ENCODE results near the gene COLEC11. TPM values are rescaled to one million over a fixed set of nuclear protein-coding genes. Genes with fewer than 3 reads are reported as not detected.

COLEC11 gene
- 22.6 TPM in 2 replicates for total RNA-seq
- polyA plus RNA-seq, result 20.9 and 21.5 TPM in 2 replicates

DNA sequence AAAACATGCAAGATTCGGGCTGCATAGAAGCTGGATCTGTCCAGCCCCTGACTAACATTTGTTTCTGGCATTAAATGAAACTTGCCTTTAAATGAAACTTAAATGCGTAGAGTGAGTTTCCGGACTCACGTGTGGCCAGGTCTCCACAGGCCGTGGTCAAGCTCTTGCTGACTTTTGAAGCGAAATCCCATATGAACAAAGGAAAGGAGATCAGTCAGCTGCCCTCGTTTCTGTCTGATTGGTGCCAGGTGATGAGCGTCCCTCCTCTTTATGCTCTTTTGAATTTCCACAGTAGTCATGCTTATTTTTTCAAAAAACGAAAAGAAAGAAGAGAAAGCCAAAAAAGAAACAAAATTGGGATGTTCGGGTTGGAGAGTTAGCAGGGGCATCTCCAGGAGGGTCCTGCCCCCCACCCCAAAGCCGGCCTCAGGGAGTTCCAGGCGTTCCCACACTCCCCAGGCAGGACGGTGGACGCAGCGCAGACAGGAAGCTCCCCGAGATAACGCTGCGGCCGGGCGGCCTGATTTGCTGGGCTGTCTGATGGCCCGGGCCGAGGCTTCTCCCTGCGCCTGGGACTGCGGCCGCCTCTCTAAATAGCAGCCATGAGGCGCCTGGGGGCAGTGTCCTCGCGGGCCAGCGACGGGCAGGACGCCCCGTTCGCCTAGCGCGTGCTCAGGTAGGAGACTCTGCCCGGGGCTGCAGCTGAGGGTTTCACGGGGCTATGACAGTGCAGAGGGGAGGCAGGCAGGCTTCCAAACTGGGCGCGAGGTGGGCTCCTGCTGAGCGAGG, at the start of gene COLEC11:
Gene COLEC11 (plus strand): TSS at position 620 of the 789 bp plus-strand sequence. CDS start 9,229 bp downstream, outside the sequence.
- WGBS (ENCODE audit: low lambda C conversion rate, missing lambda C conversion rate), result 47% methylated on average over 40 of the region's 40 CpGs
- Histone ChIP-seq H4K20me1 (ENCODE audit: insufficient read depth, poor library complexity, severe bottlenecking) (no peaks in the 10 kb centered on the region), H3K79me2 (no peaks in the 10 kb centered on the region), H3K4me1 (ENCODE audit: insufficient read depth) (peaks cover 6% of the 10 kb centered on the region), H3K27ac (peak within 1 kb of the TSS; percentile 10), H3K9me3 (ENCODE audit: low read depth) (no peaks in the 10 kb centered on the region), H3K9me2 (replicated peaks; ENCODE audit: insufficient read depth) (no peaks in the 10 kb centered on the region), H2AFZ (peak within 1 kb of the TSS; percentile 49), H3K4me2 (peak within 1 kb of the TSS; percentile 71), H3K36me3 (replicated peaks; ENCODE audit: insufficient read depth, low read depth) (no peaks in the 10 kb centered on the region), H3K4me3 (no peak within 1 kb of the TSS), H3K27me3 (no peaks in the 10 kb centered on the region)
- DNase-seq (ENCODE audit: low spot score), result peak; percentile 62
- no peak for TF ChIP-seq EZH2phosphoT487 (IDR thresholded peaks at IDR 0.05; ENCODE audit: low read depth, severe bottlenecking, unreplicated experiment)
- TF ChIP-seq, protein P1, sequence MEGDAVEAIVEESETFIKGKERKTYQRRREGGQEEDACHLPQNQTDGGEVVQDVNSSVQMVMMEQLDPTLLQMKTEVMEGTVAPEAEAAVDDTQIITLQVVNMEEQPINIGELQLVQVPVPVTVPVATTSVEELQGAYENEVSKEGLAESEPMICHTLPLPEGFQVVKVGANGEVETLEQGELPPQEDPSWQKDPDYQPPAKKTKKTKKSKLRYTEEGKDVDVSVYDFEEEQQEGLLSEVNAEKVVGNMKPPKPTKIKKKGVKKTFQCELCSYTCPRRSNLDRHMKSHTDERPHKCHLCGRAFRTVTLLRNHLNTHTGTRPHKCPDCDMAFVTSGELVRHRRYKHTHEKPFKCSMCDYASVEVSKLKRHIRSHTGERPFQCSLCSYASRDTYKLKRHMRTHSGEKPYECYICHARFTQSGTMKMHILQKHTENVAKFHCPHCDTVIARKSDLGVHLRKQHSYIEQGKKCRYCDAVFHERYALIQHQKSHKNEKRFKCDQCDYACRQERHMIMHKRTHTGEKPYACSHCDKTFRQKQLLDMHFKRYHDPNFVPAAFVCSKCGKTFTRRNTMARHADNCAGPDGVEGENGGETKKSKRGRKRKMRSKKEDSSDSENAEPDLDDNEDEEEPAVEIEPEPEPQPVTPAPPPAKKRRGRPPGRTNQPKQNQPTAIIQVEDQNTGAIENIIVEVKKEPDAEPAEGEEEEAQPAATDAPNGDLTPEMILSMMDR (IDR thresholded peaks at IDR 0.05; ENCODE audit: poor library complexity), result peak; percentile 32

DNA sequence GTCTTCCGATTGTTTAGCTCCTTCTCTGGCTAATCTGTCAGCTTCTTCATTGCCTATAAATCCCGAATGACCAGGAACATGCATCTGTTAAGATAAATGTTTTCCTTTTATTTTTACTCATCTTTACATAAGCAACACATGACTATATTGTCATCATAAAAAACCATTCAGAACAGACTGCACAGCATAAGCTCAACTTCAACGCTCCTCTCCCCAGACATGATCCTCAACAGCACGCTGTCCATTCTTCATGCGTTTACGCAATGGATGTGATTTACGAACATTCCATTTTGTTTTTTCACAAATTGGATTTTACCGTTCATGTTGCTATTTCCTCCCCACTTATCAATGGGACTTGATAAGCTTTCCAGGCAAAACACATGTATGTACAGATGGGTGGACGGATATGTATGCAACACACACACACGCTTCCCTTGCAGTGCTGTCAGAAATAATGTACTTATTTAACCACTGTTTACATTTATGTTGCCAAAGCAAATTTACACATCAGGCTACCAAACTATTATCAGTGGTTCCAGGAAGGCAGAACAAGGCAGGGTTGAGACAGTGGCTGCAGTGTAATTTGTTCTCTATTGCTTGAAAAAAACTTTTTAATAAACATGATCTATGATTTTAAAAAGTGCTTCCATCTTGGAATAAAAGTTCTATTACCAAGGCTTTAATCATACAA, 49.0 kb upstream of the COLEC11 start:
- H2AFZ ChIP-seq, result no peak overlapping the region
- no peaks in the 10 kb centered on the region for H3K36me3 ChIP-seq (replicated peaks; ENCODE audit: insufficient read depth, low read depth)
- H3K4me1 ChIP-seq (ENCODE audit: insufficient read depth), result no peaks in the 10 kb centered on the region
- no peaks in the 10 kb centered on the region for H3K9me2 ChIP-seq (replicated peaks; ENCODE audit: insufficient read depth)
- no peak overlapping the region for H3K27ac ChIP-seq
- no peaks in the 10 kb centered on the region for H4K20me1 ChIP-seq (ENCODE audit: insufficient read depth, poor library complexity, severe bottlenecking)
- H3K4me2 ChIP-seq, result no peak overlapping the region
- peaks cover 9% of the 10 kb centered on the region for H3K79me2 ChIP-seq
- no peaks in the 10 kb centered on the region for H3K27me3 ChIP-seq
- WGBS (ENCODE audit: low lambda C conversion rate, missing lambda C conversion rate), result 90% methylated on average over 10 of the region's 10 CpGs
- H3K9me3 ChIP-seq (ENCODE audit: low read depth), result no peaks in the 10 kb centered on the region
- H3K4me3 ChIP-seq, result no peak overlapping the region
- DNase-seq (ENCODE audit: low spot score), result no peak
- no peak for TF ChIP-seq EZH2 (IDR thresholded peaks at IDR 0.05; ENCODE audit: borderline replicate concordance)
- no peak for TF ChIP-seq EZH2phosphoT487 (IDR thresholded peaks at IDR 0.05; ENCODE audit: low read depth, severe bottlenecking, unreplicated experiment)
- TF ChIP-seq, protein P1 (IDR thresholded peaks at IDR 0.05; ENCODE audit: poor library complexity), result no peak

DNA sequence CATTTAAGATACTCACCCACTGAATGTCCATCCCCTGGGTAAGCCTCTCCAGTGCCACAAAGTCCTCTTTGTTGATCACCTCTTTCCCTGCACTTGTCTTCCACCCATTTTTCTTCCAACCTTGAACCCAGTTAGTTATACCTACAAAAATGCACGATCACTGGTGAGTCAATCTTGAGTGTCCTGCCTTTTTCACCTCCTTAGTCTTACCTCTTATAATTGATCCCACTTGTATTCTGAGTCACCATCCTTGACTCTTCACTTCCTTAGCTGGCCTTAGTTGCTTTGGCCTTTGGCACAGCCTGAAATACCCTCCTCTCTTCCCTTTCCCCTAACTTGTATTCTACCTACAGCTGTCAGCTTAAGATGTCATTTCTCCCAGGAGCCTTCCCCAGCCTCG, 47.0 kb upstream of the COLEC11 start:
- Histone ChIP-seq H3K9me3 (ENCODE audit: low read depth) (no peaks in the 10 kb centered on the region), H3K27ac (no peak overlapping the region), H3K4me3 (no peak overlapping the region), H2AFZ (no peak overlapping the region), H3K4me1 (ENCODE audit: insufficient read depth) (no peaks in the 10 kb centered on the region), H3K79me2 (peaks cover 4% of the 10 kb centered on the region), H3K9me2 (replicated peaks; ENCODE audit: insufficient read depth) (no peaks in the 10 kb centered on the region), H4K20me1 (ENCODE audit: insufficient read depth, poor library complexity, severe bottlenecking) (no peaks in the 10 kb centered on the region), H3K27me3 (no peaks in the 10 kb centered on the region), H3K4me2 (no peak overlapping the region), H3K36me3 (replicated peaks; ENCODE audit: insufficient read depth, low read depth) (no peaks in the 10 kb centered on the region)
- no peak for DNase-seq (ENCODE audit: low spot score)
- TF ChIP-seq, protein P1 (IDR thresholded peaks at IDR 0.05; ENCODE audit: poor library complexity), result no peak
- TF ChIP-seq EZH2 (IDR thresholded peaks at IDR 0.05; ENCODE audit: borderline replicate concordance), result no peak
- no peak for TF ChIP-seq EZH2phosphoT487 (IDR thresholded peaks at IDR 0.05; ENCODE audit: low read depth, severe bottlenecking, unreplicated experiment)
- 100% methylated on average over 2 of the region's 2 CpGs for WGBS (ENCODE audit: low lambda C conversion rate, missing lambda C conversion rate)

Data from hepatocyte (in vitro differentiated cells).